ENCODE measurements around the gene CDK6. TPM values are rescaled to one million over a fixed set of nuclear protein-coding genes. Genes with fewer than 3 reads are reported as not detected.

The CDK6 gene
- total and polyA plus RNA-seq, 10 of the 15 experiments (the other 5 are each of a cell fraction or from before 2014, with no cell fraction given): 8.0 to 118 (median 45.8) TPM

- no peak for ATAC-seq
- no peak for FAIRE-seq
- no peaks in the 10 kb centered on the region; a peak in 1 of 4 replicates for H3K36me3 ChIP-seq (ENCODE audit: control insufficient read depth in 2 of 2, insufficient read depth in 2 of 2, low read length in 1 of 2)
- ChIA-PET SMC1A (ENCODE audit: uncharacterized antibody, unreplicated experiment) (no interaction called here), CTCF (interaction anchor here (0.9 to 2.4 kb wide), 12 partner anchors 8 to 242 kb away, joined by 3 to 10 read pairs (median 4); partner anchors contain the start of gene RBM48), RAD21 (ENCODE audit: unreplicated experiment) (interaction anchor here (0.9 to 1.0 kb wide), 2 partner anchors 9 to 11 kb away, joined by 3 read pairs; no protein-coding TSS in a partner anchor), POLR2A (interaction anchor here (0.6 kb wide), 2 partner anchors 21 to 444 kb away, joined by 5 to 9 read pairs; no protein-coding TSS in a partner anchor)
- TSS peak; percentile 66 for BruUV-seq (replicated peaks)
- no peaks in the 10 kb centered on the region for H4K20me1 ChIP-seq (ENCODE audit: control insufficient read depth, insufficient read depth)
- TF ChIP-seq RBBP5 (conservative IDR thresholded peaks at IDR 0.05) (no peak), E4F1 (IDR thresholded peaks at IDR 0.05; ENCODE audit: borderline replicate concordance, partially characterized antibody) (no peak), RELB (IDR thresholded peaks at IDR 0.05; ENCODE audit: low read depth) (no peak), IKZF1 (conservative IDR thresholded peaks at IDR 0.05) (no peak), CBX3 (IDR thresholded peaks at IDR 0.05; ENCODE audit: borderline replicate concordance, low read depth) (no peak), PRDM15 (CRISPR knock-in tag; IDR thresholded peaks at IDR 0.05) (no peak), ATF7 (IDR thresholded peaks at IDR 0.05; ENCODE audit: low read depth) (no peak), SP1 (IDR thresholded peaks at IDR 0.05; ENCODE audit: low read depth, low read length) (no peak), NR2C1 (IDR thresholded peaks at IDR 0.05) (no peak)
- peak overlapping the region; percentile 71 for H3K4me2 ChIP-seq (ENCODE audit: control insufficient read depth, insufficient read depth)
- H3K9ac ChIP-seq (ENCODE audit: control insufficient read depth, insufficient read depth, low read length): no peak overlapping the region
- H3K9me3 ChIP-seq (replicated peaks; ENCODE audit: control insufficient read depth, insufficient read depth, low read length): no peaks in the 10 kb centered on the region; the same call in 2 of the 3 replicates
- peak overlapping the region; percentile 100 for H3K4me3 ChIP-seq
- H3K27me3 ChIP-seq (replicated peaks in 1 of 2; ENCODE audit: control insufficient read depth in 2 of 2, insufficient read depth in 2 of 2, low read length in 1 of 2): no peaks in the 10 kb centered on the region
- H2AFZ ChIP-seq (ENCODE audit: control insufficient read depth, low read depth, low read length): peak overlapping the region; percentile 90; the same call in 1 of the 2 replicates
- H3K4me1 ChIP-seq (ENCODE audit: control insufficient read depth, insufficient read depth, low read length): peaks cover 10% of the 10 kb centered on the region; the same call in 1 of the 2 replicates
- 31% methylated on average over 19 of the region's 19 CpGs for WGBS (ENCODE audit: insufficient coverage, insufficient replicate concordance, low lambda C conversion rate, missing lambda C conversion rate)
- H3K27ac ChIP-seq (ENCODE audit: control insufficient read depth, insufficient read depth): no peak overlapping the region
- intact Hi-C loops (cut with micrococcal nuclease; ENCODE audit: unreplicated experiment): loop anchor here (10.0 kb wide), 1 partner anchor 644 kb away; the partner anchor contains the start of gene VPS50
- in situ Hi-C loops (cut with MboI): loop anchor here (10.0 kb wide), 1 partner anchor 634 kb away; the partner anchor contains the start of gene HEPACAM2
- peaks cover 44% of the 10 kb centered on the region for H3K79me2 ChIP-seq (ENCODE audit: control insufficient read depth, insufficient read depth, low read length)
- DNase-seq (ENCODE audit: low read depth, low spot score): no peak
These were observed 245.6 kb downstream of the CDK6 start for GRCh38 chr7:92590711-92591310.

All from GM12878 (cell line).